Smooth muscle cell (in vitro differentiated cells): ENCODE measurements around the gene ATP6V1G2. TPM values are rescaled to one million over a fixed set of nuclear protein-coding genes. Genes with fewer than 3 reads are reported as not detected.
"Not testable (repeated sequence)": the region's sequence is repeated elsewhere in the genome, so short reads cannot be mapped to it uniquely, and the experiment has no call there.

Source experiments
- DNase-seq: peaks from one replicate; lab custom pipeline; 2025; ENCODE audit not compliant: unreplicated experiment; lab: John Stamatoyannopoulos, UW
- H2AFZ ChIP-seq: fragments of 200-600 bp; sonication (generic); 2 replicates; pipeline ENCODE4 v1.6.0; 2016; ENCODE audit warnings: antibody characterized with exemption, low read depth, mild to moderate bottlenecking
- H3F3A ChIP-seq: fragments of 200-600 bp; sonication (generic); 2 replicates; pipeline ENCODE4 v1.6.0; 2017; ENCODE audit warnings: antibody characterized with exemption, low read depth
- H3K27ac ChIP-seq: fragments of 200-600 bp; sonication (generic); 2 replicates; pipeline ENCODE4 v1.5.1; 2016; ENCODE audit warnings: low read depth, mild to moderate bottlenecking
- H3K27me3 ChIP-seq: fragments of 200-600 bp; sonication (generic); 2 replicates; pipeline ENCODE4 v1.6.1; 2016; ENCODE audit warnings: low read depth, mild to moderate bottlenecking
- H3K36me3 ChIP-seq: fragments of 200-600 bp; sonication (generic); 2 replicates; pipeline ENCODE4 v1.5.1; 2016; ENCODE audit warnings: low read depth
- H3K4me1 ChIP-seq: fragments of 200-600 bp; sonication (generic); 2 replicates; pipeline ENCODE4 v1.5.1; 2016; ENCODE audit warnings: low read depth
- H3K4me2 ChIP-seq: fragments of 200-600 bp; sonication (generic); 2 replicates; pipeline ENCODE4 v1.6.0; 2016; ENCODE audit warnings: mild to moderate bottlenecking
- H3K4me3 ChIP-seq: fragments of 200-600 bp; sonication (generic); 2 replicates; pipeline ENCODE4 v1.5.1; 2016; ENCODE audit warnings: mild to moderate bottlenecking
- H3K79me2 ChIP-seq: fragments of 200-600 bp; sonication (generic); 2 replicates; pipeline ENCODE4 v1.6.0; 2016; ENCODE audit warnings: low read depth, mild to moderate bottlenecking
- H3K9ac ChIP-seq: fragments of 200-600 bp; sonication (generic); 2 replicates; pipeline ENCODE4 v1.6.0; 2016; ENCODE audit warnings: low read depth
- H3K9me3 ChIP-seq: fragments of 200-600 bp; sonication (generic); replicated peaks from 2 replicates; pipeline ENCODE4 v1.5.1; 2016; ENCODE audit warnings: low read depth
- H4K20me1 ChIP-seq: fragments of 200-600 bp; sonication (generic); 2 replicates; pipeline ENCODE4 v1.6.0; 2016; ENCODE audit warnings: low read depth
- CTCF ChIP-seq: fragments of 200-600 bp; sonication (generic); IDR thresholded peaks from 2 replicates; pipeline ENCODE4 v1.5.1; 2017; ENCODE audit warnings: borderline replicate concordance, mild to moderate bottlenecking, antibody characterized with exemption; ENCODE audit not compliant: insufficient read depth, poor library complexity, severe bottlenecking
- WGBS: methylation state at CpG from one replicate; pipeline ENCODE4 v1.1.7; 2016; ENCODE audit warnings: low lambda C conversion rate; 5-methylcytosine and 5-hydroxymethylcytosine counted together
- polyA plus RNA-seq: library from polyadenylated mRNA; unstranded; fragments of >200 nt; fragmentation: Nextera tagmentation; extraction: Ambion mirVana; gene quantifications from 2 replicates; pipeline ENCODE4 v1.2.1, GENCODE V29; 2016
- total RNA-seq: library from RNA; depleted of rRNA; stranded (reverse); fragments of >200 nt; gene quantifications from 2 replicates; pipeline ENCODE4 v1.2.3, GENCODE V29; 2014

ATP6V1G2 gene
- total and polyA plus RNA-seq, 2 experiments from 2014 or later, result 1.0 to 2.4 TPM

- Histone ChIP-seq H3F3A (no peaks in the 10 kb centered on the region), H3K27me3 (no peaks in the 10 kb centered on the region), H3K36me3 (no peaks in the 10 kb centered on the region), H3K27ac (no peak overlapping the region), H4K20me1 (no peaks in the 10 kb centered on the region), H3K9me3 (no peaks in the 10 kb centered on the region), H3K4me1 (no peaks in the 10 kb centered on the region), H3K4me3 (no peak overlapping the region), H2AFZ (no peak overlapping the region), H3K79me2 (no peaks in the 10 kb centered on the region), H3K4me2 (no peak overlapping the region), H3K9ac (no peak overlapping the region)
- WGBS, result 93% methylated on average over 4 of the region's 5 CpGs
- TF ChIP-seq CTCF, result no peak
- DNase-seq, result no peak
Measured at GRCh38 chr6:31513456-31514165, 32.8 kb downstream of the ATP6V1G2 start.

- Histone ChIP-seq H3K36me3 (no peaks in the 10 kb centered on the region), H3K9ac (no peak overlapping the region), H4K20me1 (no peaks in the 10 kb centered on the region), H3K4me2 (no peak overlapping the region), H2AFZ (no peak overlapping the region), H3K4me3 (no peak overlapping the region), H3K79me2 (no peaks in the 10 kb centered on the region), H3K27ac (no peak overlapping the region), H3K4me1 (no peaks in the 10 kb centered on the region), H3K27me3 (no peaks in the 10 kb centered on the region), H3K9me3 (no peaks in the 10 kb centered on the region), H3F3A (no peaks in the 10 kb centered on the region)
- WGBS, result 85% methylated on average over 4 of the region's 4 CpGs
- no peak for DNase-seq
- no peak for TF ChIP-seq CTCF
Measured at GRCh38 chr6:31510007-31510406, 36.4 kb downstream of the ATP6V1G2 start.

DNA sequence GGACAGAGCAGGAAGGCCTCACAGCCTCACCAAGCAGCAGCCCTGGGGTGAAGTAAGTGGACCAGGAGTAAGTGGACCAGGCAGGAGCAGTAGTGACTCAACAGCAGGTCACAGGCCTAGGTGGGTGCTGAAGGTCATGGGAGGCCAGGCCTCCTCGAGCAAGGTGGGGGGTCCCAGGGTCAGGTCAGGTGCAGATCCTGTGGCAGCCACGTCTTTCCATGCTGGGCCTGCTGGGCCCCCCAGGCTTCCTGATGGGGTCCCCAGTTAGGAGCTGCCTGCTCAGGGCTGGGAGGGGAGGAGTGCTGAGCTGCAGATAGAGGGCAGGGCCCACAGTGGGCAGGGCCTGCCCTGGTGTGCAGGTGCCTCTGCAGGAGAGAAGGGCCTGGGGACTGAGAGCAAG lies 37.4 kb downstream of the ATP6V1G2 start:
- WGBS, result 36% methylated on average over 2 of the region's 2 CpGs
- not testable (repeated sequence) for DNase-seq, H3K9me3 ChIP-seq, H3K27ac ChIP-seq, H3K4me1 ChIP-seq, H3K4me2 ChIP-seq, H3K4me3 ChIP-seq, H3K9ac ChIP-seq, H2AFZ ChIP-seq, H3K36me3 ChIP-seq, H3F3A ChIP-seq, H4K20me1 ChIP-seq, H3K27me3 ChIP-seq, H3K79me2 ChIP-seq

GRCh38 chr6:31502586-31502985 lies 43.8 kb downstream of the ATP6V1G2 start:
- no peaks in the 10 kb centered on the region for H3K36me3 ChIP-seq
- no peak overlapping the region for H3K4me2 ChIP-seq
- H3K27ac ChIP-seq, result no peak overlapping the region
- H4K20me1 ChIP-seq, result no peaks in the 10 kb centered on the region
- H3K79me2 ChIP-seq, result no peaks in the 10 kb centered on the region
- DNase-seq, result no peak
- no peak overlapping the region for H3K4me3 ChIP-seq
- H3K9me3 ChIP-seq, result no peaks in the 10 kb centered on the region
- H3K4me1 ChIP-seq, result no peaks in the 10 kb centered on the region
- no peaks in the 10 kb centered on the region for H3F3A ChIP-seq
- H2AFZ ChIP-seq, result no peak overlapping the region
- H3K9ac ChIP-seq, result no peak overlapping the region
- no peak for TF ChIP-seq CTCF
- peaks cover 35% of the 10 kb centered on the region for H3K27me3 ChIP-seq

- H3K4me2 ChIP-seq, DNase-seq, H3K79me2 ChIP-seq, H3K9me3 ChIP-seq, H3K9ac ChIP-seq, H3K4me3 ChIP-seq, H3K27ac ChIP-seq, H4K20me1 ChIP-seq, H3K4me1 ChIP-seq, H3K36me3 ChIP-seq, H2AFZ ChIP-seq, H3F3A ChIP-seq: not testable (repeated sequence)
- peaks cover 38% of the 10 kb centered on the region for H3K27me3 ChIP-seq
- 78% methylated on average over 1 of the region's 2 CpGs for WGBS
Measured at GRCh38 chr6:31499648-31500047, 46.8 kb downstream of the ATP6V1G2 start.
